WTC11 (cell line): ENCODE data around the gene KLHL7. TPM values are rescaled to one million over a fixed set of nuclear protein-coding genes. Genes with fewer than 3 reads are reported as not detected.
"Not testable (repeated sequence)": the region's sequence is repeated elsewhere in the genome, so short reads cannot be mapped to it uniquely, and the experiment has no call there.

Source experiments
- ATAC-seq: fragments of 200-7000 bp; cut with Tn5 transposase; 2 replicates; pipeline ENCODE4 v1.10.0; 2021; ENCODE audit warnings: mild to moderate bottlenecking, moderate library complexity
- CTCF ChIA-PET: fragments of 300-600 bp; sonication (Branson Sonifier 250); formaldehyde crosslinking; loops from one replicate; lab custom pipeline; 2021; ENCODE audit warnings: antibody characterized with exemption; lab: Charles Lee
- POLR2A ChIA-PET: fragments of 350-600 bp; sonication (Branson Sonifier 250); formaldehyde crosslinking; loops from one replicate; lab custom pipeline; 2021; ENCODE audit warnings: antibody characterized with exemption; lab: Charles Lee
- DNase-seq: peaks from one replicate; pipeline ENCODE4 v3.0.0; 2021; ENCODE audit warnings: low spot score
- H3K27ac Mint-ChIP-seq: 2 replicates; pipeline ENCODE4 v1.8.0; 2021; ENCODE audit warnings: mixed read lengths
- H3K27me3 Mint-ChIP-seq: 2 replicates; pipeline ENCODE4 v1.8.0; 2021; ENCODE audit warnings: low read depth, mild to moderate bottlenecking, moderate library complexity, mixed read lengths
- H3K36me3 Mint-ChIP-seq: 2 replicates; pipeline ENCODE4 v1.8.0; 2021; ENCODE audit warnings: mixed read lengths
- H3K4me1 Mint-ChIP-seq: 2 replicates; pipeline ENCODE4 v1.8.0; 2022; ENCODE audit warnings: mixed read lengths
- H3K4me3 Mint-ChIP-seq: 2 replicates; pipeline ENCODE4 v1.8.0; 2021; ENCODE audit warnings: mild to moderate bottlenecking, moderate library complexity, mixed read lengths
- H3K9me3 Mint-ChIP-seq: 2 replicates; pipeline ENCODE4 v1.8.0; 2021; ENCODE audit warnings: mixed read lengths
- ESRRA ChIP-seq: sonication (generic); formaldehyde crosslinking; IDR thresholded peaks from 2 replicates; pipeline ENCODE4 v1.8.1; 2022; ENCODE audit warnings: mild to moderate bottlenecking, missing genetic modification reagents, borderline replicate concordance
- ETV6 ChIP-seq: sonication (generic); formaldehyde crosslinking; IDR thresholded peaks from 2 replicates; pipeline ENCODE4 v1.8.1; 2022; ENCODE audit warnings: mild to moderate bottlenecking, missing genetic modification reagents
- FOXP1 ChIP-seq: sonication (generic); formaldehyde crosslinking; IDR thresholded peaks from 2 replicates; pipeline ENCODE4 v1.8.0; 2022; ENCODE audit warnings: missing genetic modification reagents, mild to moderate bottlenecking, moderate library complexity, borderline replicate concordance
- GRHL2 ChIP-seq: fragments of 250-450 bp; sonication (Bioruptor Pico); IDR thresholded peaks from 2 replicates; pipeline ENCODE4 v1.8.0; 2022; ENCODE audit warnings: mild to moderate bottlenecking, moderate library complexity; ENCODE audit not compliant: insufficient replicate concordance, severe bottlenecking
- GTF2I ChIP-seq: fragments of 250-450 bp; sonication (Bioruptor Pico); conservative IDR thresholded peaks from 2 replicates; pipeline ENCODE4 v1.4.0; 2021; ENCODE audit warnings: mild to moderate bottlenecking
- KAT7 ChIP-seq: sonication (generic); formaldehyde crosslinking; IDR thresholded peaks from 2 replicates; pipeline ENCODE4 v1.8.1; 2023; ENCODE audit warnings: missing genetic modification reagents, mild to moderate bottlenecking, borderline replicate concordance
- MYBL2 ChIP-seq: sonication (generic); formaldehyde crosslinking; IDR thresholded peaks from 2 replicates; pipeline ENCODE4 v1.8.1; 2023; ENCODE audit warnings: mild to moderate bottlenecking, moderate library complexity, missing genetic modification reagents
- SMAD4 ChIP-seq: sonication (generic); formaldehyde crosslinking; IDR thresholded peaks from 2 replicates; pipeline ENCODE4 v1.8.0; 2022; ENCODE audit warnings: mild to moderate bottlenecking, missing genetic modification reagents
- SP1 ChIP-seq: sonication (generic); formaldehyde crosslinking; conservative IDR thresholded peaks from 2 replicates; pipeline ENCODE4 v1.8.1; 2022; ENCODE audit warnings: missing genetic modification reagents
- TEAD1 ChIP-seq: sonication (generic); formaldehyde crosslinking; IDR thresholded peaks from 2 replicates; pipeline ENCODE4 v1.8.0; 2022; ENCODE audit warnings: mild to moderate bottlenecking, missing genetic modification reagents
- TEAD4 ChIP-seq: sonication (generic); formaldehyde crosslinking; IDR thresholded peaks from 2 replicates; pipeline ENCODE4 v1.8.0; 2022; ENCODE audit warnings: mild to moderate bottlenecking, missing genetic modification reagents
- ZMAT4 ChIP-seq: fragments of 250-450 bp; sonication (Bioruptor Pico); IDR thresholded peaks from 2 replicates; pipeline ENCODE4 v1.9.0; 2021; ENCODE audit warnings: mild to moderate bottlenecking
- ZNF121 ChIP-seq: sonication (generic); formaldehyde crosslinking; IDR thresholded peaks from 2 replicates; pipeline ENCODE4 v1.8.0; 2023; ENCODE audit warnings: missing genetic modification reagents
- ZNF671 ChIP-seq: fragments of 250-450 bp; sonication (Bioruptor Pico); IDR thresholded peaks from 2 replicates; pipeline ENCODE4 v1.8.0; 2021; ENCODE audit warnings: mild to moderate bottlenecking
- total RNA-seq: library from RNA; stranded (reverse); gene quantifications from 3 replicates; pipeline ENCODE4 v1.2.3, GENCODE V29; 2021
- TF ChIP-seq, protein P1 (sequence below): sonication (generic); formaldehyde crosslinking; IDR thresholded peaks from 2 replicates; pipeline ENCODE4 v1.8.0; 2022; ENCODE audit warnings: mild to moderate bottlenecking, missing genetic modification reagents
- TF ChIP-seq, protein P2 (sequence below): fragments of 250-450 bp; sonication (Bioruptor Pico); IDR thresholded peaks from 2 replicates; pipeline ENCODE4 v1.9.0; 2021; ENCODE audit warnings: moderate library complexity, mild to moderate bottlenecking, inconsistent platforms, borderline replicate concordance
- TF ChIP-seq, protein P3 (sequence below): sonication (generic); formaldehyde crosslinking; IDR thresholded peaks from 2 replicates; pipeline ENCODE4 v1.8.1; 2022; ENCODE audit warnings: missing genetic modification reagents, borderline replicate concordance
- TF ChIP-seq, protein P4 (sequence below): sonication (generic); formaldehyde crosslinking; IDR thresholded peaks from 2 replicates; pipeline ENCODE4 v1.8.1; 2023; ENCODE audit warnings: mild to moderate bottlenecking, missing genetic modification reagents
- TF ChIP-seq, protein P5 (sequence below): sonication (generic); formaldehyde crosslinking; conservative IDR thresholded peaks from 2 replicates; pipeline ENCODE4 v1.8.1; 2022; ENCODE audit warnings: mild to moderate bottlenecking, missing genetic modification reagents
- TF ChIP-seq, protein P6 (sequence below): fragments of 250-450 bp; sonication (Bioruptor Pico); IDR thresholded peaks from 2 replicates; pipeline ENCODE4 v1.9.0; 2021; ENCODE audit warnings: mild to moderate bottlenecking
- TF ChIP-seq, protein P7 (sequence below): fragments of 250-450 bp; sonication (Bioruptor Pico); IDR thresholded peaks from 2 replicates; pipeline ENCODE4 v1.8.0; 2021; ENCODE audit warnings: mild to moderate bottlenecking

KLHL7 gene
- total RNA-seq, 1 experiment from 2014 or later, result 82.1 TPM

DNA sequence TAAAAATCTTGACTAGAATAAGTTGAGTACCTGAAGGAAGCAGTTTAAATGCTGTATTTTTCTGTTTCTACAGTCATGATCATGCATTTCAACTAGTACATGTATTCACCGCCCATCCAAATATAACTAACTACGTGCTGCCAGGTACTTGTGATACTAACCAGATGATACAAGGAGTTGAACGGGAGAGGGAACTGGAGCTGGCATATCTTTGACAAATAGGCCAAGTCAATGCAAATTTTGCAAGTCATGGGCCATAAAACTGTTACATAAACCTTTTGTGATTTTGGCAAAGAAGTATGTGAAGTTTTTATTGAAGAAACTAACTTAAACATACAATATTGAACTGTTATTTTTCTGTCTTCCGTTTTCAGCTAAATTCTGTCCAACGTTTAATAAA, 90.7 kb downstream of the KLHL7 start:
- DNase-seq (no peak), ATAC-seq (no peak)
- CTCF ChIA-PET, result interaction anchor here (1.0 kb wide), 1 partner anchor 110 kb away, joined by 3 read pairs; no protein-coding TSS in a partner anchor
- H3K4me3 Mint-ChIP-seq, result no peak overlapping the region
- peaks cover 58% of the 10 kb centered on the region for H3K36me3 Mint-ChIP-seq
- no peak overlapping the region for H3K27ac Mint-ChIP-seq
- POLR2A ChIA-PET, result no interaction called here
- no peaks in the 10 kb centered on the region for H3K4me1 Mint-ChIP-seq
- H3K9me3 Mint-ChIP-seq, result peaks cover 6% of the 10 kb centered on the region; the same call in 1 of the 2 replicates
- no peaks in the 10 kb centered on the region for H3K27me3 Mint-ChIP-seq
- TF ChIP-seq SMAD4 (CRISPR knock-in tag) (no peak), ETV6 (no peak), ZNF671 (CRISPR knock-in tag) (no peak)

DNA sequence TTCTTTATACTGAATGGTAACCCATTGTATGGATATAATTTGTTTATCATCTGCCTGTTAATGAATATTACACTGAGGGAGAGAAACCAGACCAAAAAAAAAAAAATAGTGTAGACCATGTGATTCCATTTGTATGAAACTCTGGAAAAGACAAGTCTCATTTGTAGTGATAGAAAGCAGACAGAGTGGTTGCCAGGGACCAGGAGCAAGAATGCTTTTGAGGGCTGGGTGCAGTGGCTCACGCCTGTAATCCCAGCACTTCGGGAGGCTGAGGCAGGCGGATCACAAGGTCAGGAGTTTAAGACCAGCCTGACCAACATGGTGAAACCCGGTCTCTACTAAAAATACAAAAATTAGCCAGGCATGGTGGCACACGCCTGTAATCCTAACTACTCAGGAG, 92.2 kb downstream of the KLHL7 start:
- ATAC-seq, H3K4me1 Mint-ChIP-seq, CTCF ChIA-PET, H3K9me3 Mint-ChIP-seq, H3K27me3 Mint-ChIP-seq, DNase-seq, H3K4me3 Mint-ChIP-seq, H3K27ac Mint-ChIP-seq: not testable (repeated sequence)
- POLR2A ChIA-PET, result interaction anchor here (0.7 kb wide), 1 partner anchor 23 kb away, joined by 5 read pairs; no protein-coding TSS in a partner anchor
- H3K36me3 Mint-ChIP-seq, result peaks cover 52% of the 10 kb centered on the region

DNA sequence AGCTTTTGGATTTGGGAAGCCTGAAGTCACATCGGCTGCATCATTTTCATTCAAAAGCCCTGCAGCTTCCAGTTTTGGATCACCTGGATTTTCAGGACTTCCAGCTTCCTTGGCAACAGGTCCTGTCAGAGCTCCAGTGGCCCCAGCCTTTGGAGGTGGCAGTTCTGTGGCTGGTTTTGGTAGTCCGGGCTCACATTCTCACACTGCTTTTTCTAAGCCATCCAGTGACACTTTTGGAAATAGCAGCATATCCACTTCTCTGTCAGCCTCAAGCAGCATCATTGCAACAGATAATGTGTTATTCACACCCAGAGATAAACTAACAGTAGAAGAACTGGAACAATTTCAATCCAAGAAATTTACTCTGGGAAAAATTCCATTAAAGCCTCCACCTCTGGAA, 94.7 kb downstream of the KLHL7 start:
- Mint-ChIP-seq H3K27ac (no peak overlapping the region), H3K4me3 (no peak overlapping the region), H3K4me1 (peaks cover under 1% of the 10 kb centered on the region; the same call in 1 of the 2 replicates), H3K36me3 (peaks cover 47% of the 10 kb centered on the region), H3K9me3 (no peaks in the 10 kb centered on the region), H3K27me3 (no peaks in the 10 kb centered on the region)
- CTCF ChIA-PET, result interaction anchor here (0.6 to 1.0 kb wide), 2 partner anchors 43 to 528 kb away, joined by 3 to 4 read pairs; no protein-coding TSS in a partner anchor
- POLR2A ChIA-PET, result no interaction called here
- no peak for ATAC-seq
- DNase-seq, result no peak
- TF ChIP-seq SP1 (CRISPR knock-in tag), result no peak
- no peak for TF ChIP-seq FOXP1 (CRISPR knock-in tag)
- TF ChIP-seq, protein P1, sequence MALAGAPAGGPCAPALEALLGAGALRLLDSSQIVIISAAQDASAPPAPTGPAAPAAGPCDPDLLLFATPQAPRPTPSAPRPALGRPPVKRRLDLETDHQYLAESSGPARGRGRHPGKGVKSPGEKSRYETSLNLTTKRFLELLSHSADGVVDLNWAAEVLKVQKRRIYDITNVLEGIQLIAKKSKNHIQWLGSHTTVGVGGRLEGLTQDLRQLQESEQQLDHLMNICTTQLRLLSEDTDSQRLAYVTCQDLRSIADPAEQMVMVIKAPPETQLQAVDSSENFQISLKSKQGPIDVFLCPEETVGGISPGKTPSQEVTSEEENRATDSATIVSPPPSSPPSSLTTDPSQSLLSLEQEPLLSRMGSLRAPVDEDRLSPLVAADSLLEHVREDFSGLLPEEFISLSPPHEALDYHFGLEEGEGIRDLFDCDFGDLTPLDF (CRISPR knock-in tag), result no peak
- no peak for TF ChIP-seq KAT7 (CRISPR knock-in tag)
- no peak for TF ChIP-seq ZNF121 (CRISPR knock-in tag)
- TF ChIP-seq ZNF671 (CRISPR knock-in tag), result no peak
- TF ChIP-seq, protein P2, sequence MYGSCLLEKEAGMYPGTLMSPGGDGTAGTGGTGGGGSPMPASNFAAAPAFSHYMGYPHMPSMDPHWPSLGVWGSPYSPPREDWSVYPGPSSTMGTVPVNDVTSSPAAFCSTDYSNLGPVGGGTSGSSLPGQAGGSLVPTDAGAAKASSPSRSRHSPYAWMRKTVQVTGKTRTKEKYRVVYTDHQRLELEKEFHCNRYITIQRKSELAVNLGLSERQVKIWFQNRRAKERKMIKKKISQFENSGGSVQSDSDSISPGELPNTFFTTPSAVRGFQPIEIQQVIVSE (CRISPR knock-in tag), result no peak
- TF ChIP-seq, protein P3, sequence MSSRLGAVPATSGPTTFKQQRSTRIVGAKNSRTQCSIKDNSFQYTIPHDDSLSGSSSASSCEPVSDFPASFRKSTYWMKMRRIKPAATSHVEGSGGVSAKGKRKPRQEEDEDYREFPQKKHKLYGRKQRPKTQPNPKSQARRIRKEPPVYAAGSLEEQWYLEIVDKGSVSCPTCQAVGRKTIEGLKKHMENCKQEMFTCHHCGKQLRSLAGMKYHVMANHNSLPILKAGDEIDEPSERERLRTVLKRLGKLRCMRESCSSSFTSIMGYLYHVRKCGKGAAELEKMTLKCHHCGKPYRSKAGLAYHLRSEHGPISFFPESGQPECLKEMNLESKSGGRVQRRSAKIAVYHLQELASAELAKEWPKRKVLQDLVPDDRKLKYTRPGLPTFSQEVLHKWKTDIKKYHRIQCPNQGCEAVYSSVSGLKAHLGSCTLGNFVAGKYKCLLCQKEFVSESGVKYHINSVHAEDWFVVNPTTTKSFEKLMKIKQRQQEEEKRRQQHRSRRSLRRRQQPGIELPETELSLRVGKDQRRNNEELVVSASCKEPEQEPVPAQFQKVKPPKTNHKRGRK (CRISPR knock-in tag), result no peak
- no peak for TF ChIP-seq TEAD4 (CRISPR knock-in tag)
- TF ChIP-seq, protein P4, sequence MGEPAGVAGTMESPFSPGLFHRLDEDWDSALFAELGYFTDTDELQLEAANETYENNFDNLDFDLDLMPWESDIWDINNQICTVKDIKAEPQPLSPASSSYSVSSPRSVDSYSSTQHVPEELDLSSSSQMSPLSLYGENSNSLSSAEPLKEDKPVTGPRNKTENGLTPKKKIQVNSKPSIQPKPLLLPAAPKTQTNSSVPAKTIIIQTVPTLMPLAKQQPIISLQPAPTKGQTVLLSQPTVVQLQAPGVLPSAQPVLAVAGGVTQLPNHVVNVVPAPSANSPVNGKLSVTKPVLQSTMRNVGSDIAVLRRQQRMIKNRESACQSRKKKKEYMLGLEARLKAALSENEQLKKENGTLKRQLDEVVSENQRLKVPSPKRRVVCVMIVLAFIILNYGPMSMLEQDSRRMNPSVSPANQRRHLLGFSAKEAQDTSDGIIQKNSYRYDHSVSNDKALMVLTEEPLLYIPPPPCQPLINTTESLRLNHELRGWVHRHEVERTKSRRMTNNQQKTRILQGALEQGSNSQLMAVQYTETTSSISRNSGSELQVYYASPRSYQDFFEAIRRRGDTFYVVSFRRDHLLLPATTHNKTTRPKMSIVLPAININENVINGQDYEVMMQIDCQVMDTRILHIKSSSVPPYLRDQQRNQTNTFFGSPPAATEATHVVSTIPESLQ (CRISPR knock-in tag), result no peak
- TF ChIP-seq ESRRA, result no peak
- TF ChIP-seq MYBL2, result no peak
- no peak for TF ChIP-seq GTF2I
- TF ChIP-seq, protein P5, sequence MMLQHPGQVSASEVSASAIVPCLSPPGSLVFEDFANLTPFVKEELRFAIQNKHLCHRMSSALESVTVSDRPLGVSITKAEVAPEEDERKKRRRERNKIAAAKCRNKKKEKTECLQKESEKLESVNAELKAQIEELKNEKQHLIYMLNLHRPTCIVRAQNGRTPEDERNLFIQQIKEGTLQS (CRISPR knock-in tag), result no peak
- TF ChIP-seq, protein P6, sequence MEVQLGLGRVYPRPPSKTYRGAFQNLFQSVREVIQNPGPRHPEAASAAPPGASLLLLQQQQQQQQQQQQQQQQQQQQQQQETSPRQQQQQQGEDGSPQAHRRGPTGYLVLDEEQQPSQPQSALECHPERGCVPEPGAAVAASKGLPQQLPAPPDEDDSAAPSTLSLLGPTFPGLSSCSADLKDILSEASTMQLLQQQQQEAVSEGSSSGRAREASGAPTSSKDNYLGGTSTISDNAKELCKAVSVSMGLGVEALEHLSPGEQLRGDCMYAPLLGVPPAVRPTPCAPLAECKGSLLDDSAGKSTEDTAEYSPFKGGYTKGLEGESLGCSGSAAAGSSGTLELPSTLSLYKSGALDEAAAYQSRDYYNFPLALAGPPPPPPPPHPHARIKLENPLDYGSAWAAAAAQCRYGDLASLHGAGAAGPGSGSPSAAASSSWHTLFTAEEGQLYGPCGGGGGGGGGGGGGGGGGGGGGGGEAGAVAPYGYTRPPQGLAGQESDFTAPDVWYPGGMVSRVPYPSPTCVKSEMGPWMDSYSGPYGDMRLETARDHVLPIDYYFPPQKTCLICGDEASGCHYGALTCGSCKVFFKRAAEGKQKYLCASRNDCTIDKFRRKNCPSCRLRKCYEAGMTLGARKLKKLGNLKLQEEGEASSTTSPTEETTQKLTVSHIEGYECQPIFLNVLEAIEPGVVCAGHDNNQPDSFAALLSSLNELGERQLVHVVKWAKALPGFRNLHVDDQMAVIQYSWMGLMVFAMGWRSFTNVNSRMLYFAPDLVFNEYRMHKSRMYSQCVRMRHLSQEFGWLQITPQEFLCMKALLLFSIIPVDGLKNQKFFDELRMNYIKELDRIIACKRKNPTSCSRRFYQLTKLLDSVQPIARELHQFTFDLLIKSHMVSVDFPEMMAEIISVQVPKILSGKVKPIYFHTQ (CRISPR knock-in tag), result no peak
- TF ChIP-seq TEAD1, result no peak
- TF ChIP-seq, protein P7, sequence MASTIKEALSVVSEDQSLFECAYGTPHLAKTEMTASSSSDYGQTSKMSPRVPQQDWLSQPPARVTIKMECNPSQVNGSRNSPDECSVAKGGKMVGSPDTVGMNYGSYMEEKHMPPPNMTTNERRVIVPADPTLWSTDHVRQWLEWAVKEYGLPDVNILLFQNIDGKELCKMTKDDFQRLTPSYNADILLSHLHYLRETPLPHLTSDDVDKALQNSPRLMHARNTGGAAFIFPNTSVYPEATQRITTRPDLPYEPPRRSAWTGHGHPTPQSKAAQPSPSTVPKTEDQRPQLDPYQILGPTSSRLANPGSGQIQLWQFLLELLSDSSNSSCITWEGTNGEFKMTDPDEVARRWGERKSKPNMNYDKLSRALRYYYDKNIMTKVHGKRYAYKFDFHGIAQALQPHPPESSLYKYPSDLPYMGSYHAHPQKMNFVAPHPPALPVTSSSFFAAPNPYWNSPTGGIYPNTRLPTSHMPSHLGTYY (CRISPR knock-in tag), result no peak
- no peak for TF ChIP-seq GRHL2 (CRISPR knock-in tag)
- TF ChIP-seq ZMAT4, result no peak
